ENCODE results near the gene INTS6L. TPM values are rescaled to one million over a fixed set of nuclear protein-coding genes. Genes with fewer than 3 reads are reported as not detected.
"Not testable (repeated sequence)": the region's sequence is repeated elsewhere in the genome, so short reads cannot be mapped to it uniquely, and the experiment has no call there.

The INTS6L gene
- total and polyA plus RNA-seq, 12 donors, result 1.4 to 8.9 (median 2.6) TPM

GRCh38 chrX:135581496-135581895, 61.0 kb downstream of the INTS6L start:
- Histone ChIP-seq H3K27me3 (peaks cover 0 to 8% (median 0%) of the 10 kb centered on the region in 7 donors), H3K27ac (no peak overlapping the region), H3K36me3 (peaks cover 0 to 48% (median 0%) of the 10 kb centered on the region in 9 donors), H3K4me1 (no peaks in the 10 kb centered on the region), H3K9me3 (no peaks in the 10 kb centered on the region), H3K4me3 (no peak overlapping the region)
- TF ChIP-seq, protein P1, sequence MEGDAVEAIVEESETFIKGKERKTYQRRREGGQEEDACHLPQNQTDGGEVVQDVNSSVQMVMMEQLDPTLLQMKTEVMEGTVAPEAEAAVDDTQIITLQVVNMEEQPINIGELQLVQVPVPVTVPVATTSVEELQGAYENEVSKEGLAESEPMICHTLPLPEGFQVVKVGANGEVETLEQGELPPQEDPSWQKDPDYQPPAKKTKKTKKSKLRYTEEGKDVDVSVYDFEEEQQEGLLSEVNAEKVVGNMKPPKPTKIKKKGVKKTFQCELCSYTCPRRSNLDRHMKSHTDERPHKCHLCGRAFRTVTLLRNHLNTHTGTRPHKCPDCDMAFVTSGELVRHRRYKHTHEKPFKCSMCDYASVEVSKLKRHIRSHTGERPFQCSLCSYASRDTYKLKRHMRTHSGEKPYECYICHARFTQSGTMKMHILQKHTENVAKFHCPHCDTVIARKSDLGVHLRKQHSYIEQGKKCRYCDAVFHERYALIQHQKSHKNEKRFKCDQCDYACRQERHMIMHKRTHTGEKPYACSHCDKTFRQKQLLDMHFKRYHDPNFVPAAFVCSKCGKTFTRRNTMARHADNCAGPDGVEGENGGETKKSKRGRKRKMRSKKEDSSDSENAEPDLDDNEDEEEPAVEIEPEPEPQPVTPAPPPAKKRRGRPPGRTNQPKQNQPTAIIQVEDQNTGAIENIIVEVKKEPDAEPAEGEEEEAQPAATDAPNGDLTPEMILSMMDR (IDR thresholded peaks at IDR 0.05), result no peak
- DNase-seq (no peak), ATAC-seq (no peak)
- WGBS, 2 donors, result 59 to 60% methylated on average over 2 of the region's 2 CpGs
- intact Hi-C loops (cut with DNase I), result no loop called here

- intact Hi-C loops (cut with DNase I), result no loop called here
- DNase-seq, result no peak
- TF ChIP-seq, protein P1 (IDR thresholded peaks at IDR 0.05), result no peak
- ATAC-seq, result no peak
- no peak overlapping the region for H3K27ac ChIP-seq
- no peak overlapping the region for H3K4me3 ChIP-seq
- no peaks in the 10 kb centered on the region for H3K4me1 ChIP-seq
- peaks cover 0 to 8% (median 0%) of the 10 kb centered on the region in 7 donors for H3K27me3 ChIP-seq
- 84 to 88% methylated on average over 6 of the region's 6 CpGs for WGBS, 2 donors
- H3K9me3 ChIP-seq, result no peaks in the 10 kb centered on the region
- peaks cover 0 to 25% (median 0%) of the 10 kb centered on the region in 9 donors for H3K36me3 ChIP-seq
Measured at GRCh38 chrX:135585153-135585552, 64.7 kb downstream of the INTS6L start.

GRCh38 chrX:135591871-135592270, 71.4 kb downstream of the INTS6L start:
- H3K27ac ChIP-seq, result no peak overlapping the region
- ATAC-seq (no peak), DNase-seq (no peak)
- H3K4me3 ChIP-seq, result no peak overlapping the region
- intact Hi-C loops (cut with DNase I), result no loop called here
- no peaks in the 10 kb centered on the region for H3K36me3 ChIP-seq
- WGBS, 2 donors, result 66 to 76% methylated on average over 4 of the region's 4 CpGs
- no peaks in the 10 kb centered on the region for H3K9me3 ChIP-seq
- no peaks in the 10 kb centered on the region for H3K4me1 ChIP-seq
- TF ChIP-seq, protein P1 (IDR thresholded peaks at IDR 0.05), result no peak
- peaks cover 0 to 16% (median 0%) of the 10 kb centered on the region in 7 donors for H3K27me3 ChIP-seq

GRCh38 chrX:135594049-135594448, 73.6 kb downstream of the INTS6L start:
- intact Hi-C loops (cut with DNase I); ATAC-seq; H3K27ac ChIP-seq: not testable (repeated sequence)

DNA sequence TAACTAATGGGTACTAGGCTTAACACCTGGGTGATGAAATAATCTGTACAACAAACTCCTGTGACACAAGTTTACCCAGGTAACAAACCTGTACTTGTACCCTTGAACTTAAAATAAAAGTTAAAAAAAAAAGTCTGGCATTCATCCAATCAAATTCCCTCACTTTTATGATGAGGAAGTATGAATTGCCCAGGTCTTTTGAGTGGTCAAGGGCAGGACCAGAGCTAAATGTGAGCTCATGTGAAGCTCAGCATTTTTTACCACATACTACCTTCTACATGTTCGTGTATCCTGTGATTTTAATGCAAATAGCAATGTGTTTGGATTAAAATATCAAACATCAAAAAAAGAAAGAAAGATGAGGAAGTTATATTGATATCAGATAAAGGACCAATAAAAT, 74.0 kb downstream of the INTS6L start:
- H3K4me1 ChIP-seq; H3K9me3 ChIP-seq; H3K4me3 ChIP-seq; ATAC-seq; DNase-seq; H3K36me3 ChIP-seq; H3K27ac ChIP-seq; intact Hi-C loops (cut with DNase I): not testable (repeated sequence)
- 74 to 84% methylated on average over 1 of the region's 1 CpG for WGBS, 2 donors
- peaks cover 0 to 19% (median 0%) of the 10 kb centered on the region in 7 donors for H3K27me3 ChIP-seq

More at GRCh38 chrX:135594049-135594448, 73.6 kb downstream of the INTS6L start:
- WGBS, 2 donors, result 97% methylated on average over 2 of the region's 2 CpGs
- not testable (repeated sequence) for H3K9me3 ChIP-seq, DNase-seq, H3K36me3 ChIP-seq, H3K4me1 ChIP-seq, H3K4me3 ChIP-seq
- H3K27me3 ChIP-seq, result peaks cover 0 to 19% (median 0%) of the 10 kb centered on the region in 7 donors
